Stomach (tissue), 9 donors: ENCODE data around the gene EXT2. TPM values are rescaled to one million over a fixed set of nuclear protein-coding genes. Genes with fewer than 3 reads are reported as not detected.

ENCODE experiments used
- DNase-seq, 2 donors: peaks; one replicate each; pipeline versions ENCODE4 v3.0.0 to v3.0.0-alpha.2; 2013 to 2019
- H3K27ac ChIP-seq, 5 donors: fragments of 200-600 bp in 4 of 5; sonication (generic) in 4 of 5; one replicate each; pipeline ENCODE4 v1.5.1; 2013 to 2019; ENCODE audit warnings: mild to moderate bottlenecking in 1 of 5, moderate library complexity in 1 of 5
- H3K27me3 ChIP-seq, 3 donors: fragments of 200-600 bp; sonication (generic); one replicate each; pipeline ENCODE4 v1.5.1; 2017 to 2019; ENCODE audit warnings: mixed run types in 1 of 3
- H3K36me3 ChIP-seq, 4 donors: fragments of 200-600 bp; sonication (generic); 1 replicate in 3 of 4; 2 replicates in 1 of 4; pipeline ENCODE4 v1.5.1; 2016 to 2019
- H3K4me1 ChIP-seq, 4 donors: fragments of 200-600 bp; sonication (generic); one replicate each; pipeline ENCODE4 v1.5.1; 2016 to 2019
- H3K4me3 ChIP-seq, 4 donors: fragments of 200-600 bp; sonication (generic) in 3 of 4; one replicate each; pipeline ENCODE4 v1.5.1; 2016 to 2019; ENCODE audit warnings: mild to moderate bottlenecking in 1 of 4
- H3K9me3 ChIP-seq, 4 donors: fragments of 200-600 bp; sonication (generic); one replicate each; pipeline ENCODE4 v1.5.1; 2016 to 2019
- CTCF ChIP-seq, 7 experiments: fragments of 450-650 bp in 4 of 7; fragments of 200-600 bp in 3 of 7; sonication (generic) in 3 of 7; IDR thresholded peaks; one replicate each; pipeline ENCODE4 v1.5.1; 2016 to 2019; ENCODE audit warnings: antibody characterized with exemption in 7 of 7, control low read depth in 2 of 7, mild to moderate bottlenecking in 1 of 7
- EP300 ChIP-seq: sonication (generic); formaldehyde crosslinking; IDR thresholded peaks from one replicate; pipeline ENCODE4 v1.6.1; 2017; ENCODE audit warnings: antibody characterized with exemption
- POLR2A ChIP-seq, 4 donors: fragments of 450-650 bp; IDR thresholded peaks; one replicate each; pipeline ENCODE4 v1.6.1; 2016; ENCODE audit warnings: antibody characterized with exemption in 4 of 4, control low read depth in 2 of 4, mild to moderate bottlenecking in 1 of 4, moderate library complexity in 1 of 4
- POLR2AphosphoS5 ChIP-seq, 3 donors: sonication (generic); formaldehyde crosslinking; IDR thresholded peaks; one replicate each; pipeline ENCODE4 v1.6.1; 2016; ENCODE audit warnings: antibody characterized with exemption in 3 of 3
- WGBS, 5 donors: extraction: QIAGEN DNeasy Blood & Tissue Kit in 3 of 5; methylation state at CpG; one replicate each; pipeline versions ENCODE4 v1.1.5 to v1.1.7; 2013 to 2018; 5-methylcytosine and 5-hydroxymethylcytosine counted together
- intact Hi-C: fragments of 100-400 bp; cut with DNase I; formaldehyde crosslinking; loops from one replicate; pipeline ENCODE4 v1.15.1; 2023; ENCODE audit warnings: low total_unique reads
- polyA plus RNA-seq, 3 donors: library from polyadenylated mRNA; stranded (reverse); fragments of 200-250 nt; gene quantifications; one replicate each; pipeline ENCODE4 v1.2.3, GENCODE V29; 2013
- total RNA-seq, 5 donors: library from RNA; depleted of rRNA; stranded (reverse); fragments of >200 nt; gene quantifications; one replicate each; pipeline versions ENCODE4 v1.1.0 to v1.2.3, GENCODE V29; 2014 to 2016
- donor health status: healthy with polysubstance abuse.
- donor health status: Bipolar disorder and iron deficiency.
- donor health status: healthy.

The EXT2 gene
- total and polyA plus RNA-seq, 8 donors: 10.5 to 93.8 (median 16.0) TPM

DNA sequence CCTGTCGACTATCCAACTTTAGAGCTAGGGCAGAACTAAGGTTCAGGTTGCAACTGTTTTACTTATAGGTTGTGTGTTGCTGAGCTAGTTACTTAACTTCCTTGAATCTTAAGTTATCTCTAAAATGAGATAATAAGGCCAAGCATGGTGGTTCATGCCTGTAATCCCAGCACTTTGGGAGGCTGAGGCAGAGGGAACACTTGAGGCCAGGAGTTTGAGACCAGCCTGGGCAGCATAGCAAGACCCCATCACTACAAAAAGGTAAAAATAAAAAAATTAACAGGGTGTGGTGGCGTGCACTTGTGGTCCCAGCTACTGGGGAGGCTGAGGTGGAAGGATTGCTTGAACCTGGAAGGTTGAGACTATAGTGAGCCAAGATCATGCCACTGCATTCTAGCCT lies 27.3 kb upstream of the EXT2 start:
- TF ChIP-seq POLR2A (IDR thresholded peaks at IDR 0.05) (no peak), EP300 (no peak), CTCF (IDR thresholded peaks at IDR 0.05) (no peak), POLR2AphosphoS5 (IDR thresholded peaks at IDR 0.05) (no peak)
- H3K27me3 ChIP-seq: no peaks in the 10 kb centered on the region
- intact Hi-C loops: no loop called here

GRCh38 chr11:44071157-44071556 lies 24.3 kb upstream of the EXT2 start:
- Histone ChIP-seq H3K27me3 (no peaks in the 10 kb centered on the region), H3K27ac (no peak overlapping the region), H3K4me1 (peaks cover 5 to 18% (median 7%) of the 10 kb centered on the region in 4 donors), H3K4me3 (no peak overlapping the region), H3K9me3 (no peaks in the 10 kb centered on the region), H3K36me3 (peaks cover 20 to 56% (median 52%) of the 10 kb centered on the region in 4 donors)
- 81 to 91% (median 89%) methylated on average over 3 of the region's 3 CpGs for WGBS, 5 donors
- intact Hi-C loops: no loop called here
- no peak for DNase-seq
- no peak for TF ChIP-seq EP300
- TF ChIP-seq CTCF (IDR thresholded peaks at IDR 0.05): no peak
- no peak for TF ChIP-seq POLR2A (IDR thresholded peaks at IDR 0.05)
- TF ChIP-seq POLR2AphosphoS5 (IDR thresholded peaks at IDR 0.05): no peak

More for the DNA sequence above, 27.3 kb upstream of the EXT2 start:
- WGBS, 5 donors: 97 to 98% (median 97%) methylated on average over 2 of the region's 2 CpGs
- Histone ChIP-seq H3K27ac (no peak overlapping the region), H3K4me1 (peaks cover 5 to 24% (median 7%) of the 10 kb centered on the region in 4 donors), H3K4me3 (no peak overlapping the region), H3K9me3 (no peaks in the 10 kb centered on the region), H3K36me3 (peaks cover 7 to 28% (median 23%) of the 10 kb centered on the region in 4 donors)
- no peak for DNase-seq

DNA sequence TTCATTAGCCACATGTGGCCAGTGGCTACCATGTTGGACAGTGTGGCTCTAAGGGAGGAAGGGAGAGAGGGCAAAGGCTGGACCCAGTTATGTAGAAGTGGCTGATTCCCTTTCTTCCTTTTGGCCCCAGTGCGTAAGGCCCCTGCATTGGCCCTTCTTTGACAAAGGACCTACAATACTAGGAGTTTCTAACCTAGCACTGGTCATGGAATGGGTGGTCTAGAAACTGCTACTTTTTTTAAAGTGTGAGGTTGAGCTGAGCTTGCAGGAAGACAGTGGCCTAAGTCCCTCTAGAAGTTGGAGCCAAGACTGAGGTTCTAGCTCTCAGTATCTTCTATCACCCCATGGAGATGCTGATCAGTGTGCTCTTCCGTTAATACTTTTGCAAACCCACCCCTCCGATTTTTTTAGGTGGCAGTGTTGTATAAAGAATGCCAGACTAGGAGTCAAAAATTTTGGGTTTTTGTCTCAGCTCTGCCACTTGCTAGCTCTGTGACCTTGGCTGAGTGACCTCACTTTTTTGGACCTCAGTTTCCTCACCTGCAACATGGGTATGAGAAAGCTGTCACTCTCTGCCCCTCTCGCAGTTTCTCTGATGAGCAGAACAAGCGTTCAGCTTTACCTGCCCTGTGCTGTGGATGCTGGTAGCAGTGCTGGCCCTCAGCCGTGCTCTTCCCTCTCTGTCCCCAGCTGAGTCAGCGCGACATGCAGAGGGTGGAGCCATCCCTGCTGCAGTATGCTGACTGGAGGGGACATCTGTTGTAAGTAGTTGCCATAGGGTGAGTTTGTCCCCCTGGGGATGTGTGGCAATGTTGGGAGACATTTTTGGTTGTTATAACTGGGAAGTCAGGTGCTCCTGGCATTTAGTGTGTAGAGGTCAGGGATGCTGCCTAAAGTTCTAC lies 22.5 kb upstream of the EXT2 start:
- intact Hi-C loops: no loop called here
- DNase-seq: no peak
- TF ChIP-seq EP300 (no peak), POLR2A (IDR thresholded peaks at IDR 0.05) (no peak), CTCF (IDR thresholded peaks at IDR 0.05) (no peak), POLR2AphosphoS5 (IDR thresholded peaks at IDR 0.05) (no peak)
- Histone ChIP-seq H3K36me3 (peaks cover 20 to 75% (median 67%) of the 10 kb centered on the region in 4 donors), H3K4me3 (no peak overlapping the region), H3K9me3 (no peaks in the 10 kb centered on the region), H3K27ac (no peak overlapping the region), H3K27me3 (no peaks in the 10 kb centered on the region), H3K4me1 (peaks cover 0 to 2% (median 0%) of the 10 kb centered on the region in 4 donors)
- WGBS, 5 donors: 88 to 98% (median 96%) methylated on average over 8 of the region's 8 CpGs

- no peak overlapping the region for H3K4me3 ChIP-seq
- H3K36me3 ChIP-seq: peaks cover 16 to 98% (median 91%) of the 10 kb centered on the region in 4 donors
- intact Hi-C loops: no loop called here
- no peaks in the 10 kb centered on the region for H3K9me3 ChIP-seq
- TF ChIP-seq POLR2A (IDR thresholded peaks at IDR 0.05): no peak
- TF ChIP-seq EP300: no peak
- TF ChIP-seq CTCF (IDR thresholded peaks at IDR 0.05): no peak
- TF ChIP-seq POLR2AphosphoS5 (IDR thresholded peaks at IDR 0.05): no peak
- no peaks in the 10 kb centered on the region for H3K27me3 ChIP-seq
- H3K4me1 ChIP-seq: peaks cover 0 to 3% (median 0%) of the 10 kb centered on the region in 4 donors
- H3K27ac ChIP-seq: no peak overlapping the region
- WGBS, 5 donors: 91 to 99% (median 95%) methylated on average over 5 of the region's 5 CpGs
- DNase-seq: no peak
Observed at GRCh38 chr11:44078794-44079193, 16.7 kb upstream of the EXT2 start.
